HL-60 (cell line): ENCODE measurements around the gene AQP2.

Experiments used
- DNase-seq, 2 experiments: peaks; one replicate each; pipeline ENCODE4 v3.0.0-alpha.2; 2010 to 2020; ENCODE audit warnings: low read depth in 1 of 2, low spot score in 1 of 2
- H3K27ac ChIP-seq: fragments of 250-450 bp; sonication (Bioruptor Pico); replicated peaks from 2 replicates; pipeline ENCODE4 v1.5.1; 2020; ENCODE audit warnings: mild to moderate bottlenecking, moderate library complexity
- H3K27me3 ChIP-seq: fragments of 250-450 bp; sonication (Bioruptor Pico); 2 replicates; pipeline ENCODE4 v1.5.1; 2021; ENCODE audit warnings: mild to moderate bottlenecking, moderate library complexity; ENCODE audit not compliant: insufficient read depth, poor library complexity, severe bottlenecking
- H3K4me3 ChIP-seq: replicated peaks from 2 replicates; pipeline ENCODE4 v1.5.1; 2011; ENCODE audit warnings: mild to moderate bottlenecking, control low read depth, low read length; ENCODE audit not compliant: insufficient read depth
- CTCF ChIP-seq: IDR thresholded peaks from one replicate; pipeline ENCODE4 v1.5.1; 2011; ENCODE audit warnings: low read length, control low read depth, inconsistent platforms; ENCODE audit not compliant: insufficient read depth
- GABPA ChIP-seq: IDR thresholded peaks from 2 replicates; pipeline ENCODE4 v1.6.1; 2012; ENCODE audit warnings: low read depth
- POLR2AphosphoS5 ChIP-seq: IDR thresholded peaks from 2 replicates; pipeline ENCODE4 v1.6.1; 2012; ENCODE audit warnings: low read depth
- REST ChIP-seq: IDR thresholded peaks from 2 replicates; pipeline ENCODE4 v1.6.1; 2012; ENCODE audit warnings: low read depth; ENCODE audit not compliant: insufficient replicate concordance
- SPI1 ChIP-seq: IDR thresholded peaks from 2 replicates; pipeline ENCODE4 v1.6.1; 2012; ENCODE audit warnings: low read depth, mild to moderate bottlenecking, borderline replicate concordance

The AQP2 gene

GRCh38 chr12:49963976-49964815 lies 13.7 kb downstream of the AQP2 start:
- no peak overlapping the region for H3K27ac ChIP-seq
- H3K4me3 ChIP-seq = no peak overlapping the region
- TF ChIP-seq CTCF = no peak
- TF ChIP-seq SPI1 = no peak
- TF ChIP-seq REST = no peak
- TF ChIP-seq GABPA = no peak
- TF ChIP-seq POLR2AphosphoS5 = no peak
- DNase-seq = no peak
- peaks cover 41% of the 10 kb centered on the region for H3K27me3 ChIP-seq

- Histone ChIP-seq H3K27ac (no peak overlapping the region), H3K27me3 (peaks cover 33% of the 10 kb centered on the region), H3K4me3 (no peak overlapping the region)
- no peak for DNase-seq
- no peak for TF ChIP-seq SPI1
- TF ChIP-seq REST = no peak
- no peak for TF ChIP-seq GABPA
- no peak for TF ChIP-seq CTCF
- no peak for TF ChIP-seq POLR2AphosphoS5
Measured at GRCh38 chr12:49964849-49965624, 14.5 kb downstream of the AQP2 start.

- Histone ChIP-seq H3K4me3 (no peak overlapping the region), H3K27ac (no peak overlapping the region), H3K27me3 (peaks cover 25% of the 10 kb centered on the region)
- no peak for DNase-seq
- TF ChIP-seq CTCF (no peak), REST (no peak), POLR2AphosphoS5 (no peak), SPI1 (no peak), GABPA (no peak)
Measured at GRCh38 chr12:49965836-49966235, 15.3 kb downstream of the AQP2 start.
